ENCODE measurements around the gene GDF2. TPM values are rescaled to one million over a fixed set of nuclear protein-coding genes. Genes with fewer than 3 reads are reported as not detected.

The GDF2 gene
- total RNA-seq, 4 donors from 2014 or later: not detected

DNA sequence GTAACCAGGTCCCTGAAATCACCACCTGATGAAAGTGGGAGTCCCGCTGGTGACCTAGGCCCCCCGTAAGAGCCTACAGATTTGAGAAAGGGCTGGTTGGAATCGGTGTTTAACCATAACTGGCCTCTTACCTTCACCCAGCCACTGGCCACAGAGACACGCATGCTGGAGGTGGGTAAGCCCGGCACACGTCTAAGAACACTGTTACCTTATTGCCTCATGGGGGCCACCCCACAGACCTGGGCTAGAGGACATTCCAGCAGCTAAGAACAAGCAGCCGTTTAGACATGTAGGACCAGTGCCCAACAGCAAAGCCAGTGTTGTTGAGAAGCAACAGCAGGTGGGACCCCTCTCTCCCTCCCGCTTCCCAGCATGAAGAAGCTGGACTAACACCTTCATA is 2.5 kb upstream of the GDF2 start:
- no peak overlapping the region for H3K27ac ChIP-seq
- DNase-seq (ENCODE audit: low spot score in 2 of 2): no peak
- H3K36me3 ChIP-seq: no peaks in the 10 kb centered on the region

DNA sequence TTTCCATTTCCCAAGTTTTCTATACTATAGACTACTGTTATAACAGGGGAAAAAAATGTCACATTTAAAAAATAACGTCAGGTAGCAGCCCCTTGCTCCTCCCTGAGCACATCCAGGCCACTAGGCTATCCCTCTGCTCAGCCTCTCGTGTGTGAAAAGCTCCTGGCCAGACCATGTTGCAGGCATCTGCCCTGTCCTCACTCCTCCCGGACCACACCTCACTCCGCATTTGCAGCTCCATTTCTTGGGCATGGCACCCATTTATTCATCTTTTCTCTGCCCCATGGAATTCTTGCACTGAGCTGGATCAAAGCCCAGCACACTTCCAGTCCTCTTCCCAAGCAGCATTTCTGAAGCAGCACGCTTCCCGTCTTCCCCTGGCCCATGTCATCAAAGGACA is 1.4 kb upstream of the GDF2 start:
- Histone ChIP-seq H3K4me3 (no peak overlapping the region), H3K4me1 (no peaks in the 10 kb centered on the region), H3K36me3 (no peaks in the 10 kb centered on the region), H3K9me3 (no peaks in the 10 kb centered on the region), H3K27me3 (no peaks in the 10 kb centered on the region), H3K27ac (no peak overlapping the region)
- no peak for DNase-seq (ENCODE audit: low spot score in 2 of 2)
- 66 to 67% methylated on average over 6 of the region's 6 CpGs for WGBS, 2 donors
- TF ChIP-seq POLR2A (IDR thresholded peaks at IDR 0.05) (no peak), EP300 (IDR thresholded peaks at IDR 0.05) (no peak)
- TF ChIP-seq, protein P1, sequence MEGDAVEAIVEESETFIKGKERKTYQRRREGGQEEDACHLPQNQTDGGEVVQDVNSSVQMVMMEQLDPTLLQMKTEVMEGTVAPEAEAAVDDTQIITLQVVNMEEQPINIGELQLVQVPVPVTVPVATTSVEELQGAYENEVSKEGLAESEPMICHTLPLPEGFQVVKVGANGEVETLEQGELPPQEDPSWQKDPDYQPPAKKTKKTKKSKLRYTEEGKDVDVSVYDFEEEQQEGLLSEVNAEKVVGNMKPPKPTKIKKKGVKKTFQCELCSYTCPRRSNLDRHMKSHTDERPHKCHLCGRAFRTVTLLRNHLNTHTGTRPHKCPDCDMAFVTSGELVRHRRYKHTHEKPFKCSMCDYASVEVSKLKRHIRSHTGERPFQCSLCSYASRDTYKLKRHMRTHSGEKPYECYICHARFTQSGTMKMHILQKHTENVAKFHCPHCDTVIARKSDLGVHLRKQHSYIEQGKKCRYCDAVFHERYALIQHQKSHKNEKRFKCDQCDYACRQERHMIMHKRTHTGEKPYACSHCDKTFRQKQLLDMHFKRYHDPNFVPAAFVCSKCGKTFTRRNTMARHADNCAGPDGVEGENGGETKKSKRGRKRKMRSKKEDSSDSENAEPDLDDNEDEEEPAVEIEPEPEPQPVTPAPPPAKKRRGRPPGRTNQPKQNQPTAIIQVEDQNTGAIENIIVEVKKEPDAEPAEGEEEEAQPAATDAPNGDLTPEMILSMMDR (IDR thresholded peaks at IDR 0.05): no peak

More for the DNA sequence above, 2.5 kb upstream of the GDF2 start:
- TF ChIP-seq POLR2A (IDR thresholded peaks at IDR 0.05): no peak
- no peak for TF ChIP-seq EP300 (IDR thresholded peaks at IDR 0.05)
- TF ChIP-seq, protein P1 (IDR thresholded peaks at IDR 0.05): no peak
- Histone ChIP-seq H3K4me3 (no peak overlapping the region), H3K4me1 (no peaks in the 10 kb centered on the region), H3K9me3 (no peaks in the 10 kb centered on the region), H3K27me3 (no peaks in the 10 kb centered on the region)
- WGBS, 2 donors: 91 to 94% methylated on average over 8 of the region's 8 CpGs

DNA sequence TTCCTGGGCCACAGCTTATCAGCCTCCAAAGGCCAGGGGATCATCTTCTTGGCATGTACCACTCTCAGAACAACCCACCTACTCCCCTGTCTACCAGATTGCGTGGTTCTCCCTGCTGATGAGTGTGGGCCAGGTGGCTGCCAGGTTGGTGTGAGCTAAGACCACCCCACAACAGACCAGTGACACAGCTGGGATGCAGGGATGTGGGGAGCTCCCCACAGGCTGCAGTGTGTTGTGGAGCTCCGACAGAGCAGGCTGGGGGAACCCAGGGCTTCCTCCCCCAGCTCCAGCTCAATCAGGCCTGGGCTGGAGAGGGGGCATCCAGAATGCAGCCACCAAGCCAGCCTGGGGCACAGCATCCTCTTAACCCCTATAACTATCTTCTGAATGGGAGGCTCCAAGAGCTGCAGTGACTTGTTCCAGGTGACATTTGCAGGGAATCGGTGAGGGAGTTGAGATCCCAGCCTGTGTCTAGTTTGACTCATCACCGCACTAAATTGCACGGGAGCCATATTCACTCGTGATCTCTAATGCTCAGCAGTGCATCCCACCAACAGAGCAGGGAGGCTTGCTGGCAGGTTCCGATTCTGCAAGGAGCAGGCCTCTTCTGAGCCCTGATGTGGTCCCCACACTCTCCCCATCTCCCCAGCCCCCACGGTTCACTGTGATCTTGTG is 596 bp upstream of the GDF2 start:
- no peaks in the 10 kb centered on the region for H3K4me1 ChIP-seq
- TF ChIP-seq POLR2A (IDR thresholded peaks at IDR 0.05) (no peak), EP300 (IDR thresholded peaks at IDR 0.05) (no peak)
- TF ChIP-seq, protein P1 (IDR thresholded peaks at IDR 0.05): no peak
- H3K27me3 ChIP-seq: no peaks in the 10 kb centered on the region
- DNase-seq (ENCODE audit: low spot score in 2 of 2): no peak
- no peak overlapping the region for H3K4me3 ChIP-seq
- H3K36me3 ChIP-seq: no peaks in the 10 kb centered on the region
- WGBS, 2 donors: 84 to 91% methylated on average over 8 of the region's 8 CpGs
- no peak overlapping the region for H3K27ac ChIP-seq
- no peaks in the 10 kb centered on the region for H3K9me3 ChIP-seq

GRCh38 chr10:47323087-47323486 is 833 bp downstream of the GDF2 start:
- TF ChIP-seq, protein P1 (IDR thresholded peaks at IDR 0.05): no peak
- TF ChIP-seq EP300 (IDR thresholded peaks at IDR 0.05) (no peak), POLR2A (IDR thresholded peaks at IDR 0.05) (no peak)
- Histone ChIP-seq H3K36me3 (no peaks in the 10 kb centered on the region), H3K27ac (no peak overlapping the region), H3K4me3 (no peak overlapping the region), H3K4me1 (no peaks in the 10 kb centered on the region), H3K27me3 (no peaks in the 10 kb centered on the region), H3K9me3 (no peaks in the 10 kb centered on the region)
- 63 to 65% methylated on average over 1 of the region's 1 CpG for WGBS, 2 donors
- DNase-seq (ENCODE audit: low spot score in 2 of 2): no peak

GRCh38 chr10:47323636-47324296 is 1.5 kb downstream of the GDF2 start:
- no peaks in the 10 kb centered on the region for H3K4me1 ChIP-seq
- WGBS, 2 donors: 59 to 61% methylated on average over 5 of the region's 5 CpGs
- H3K27ac ChIP-seq: no peak overlapping the region
- TF ChIP-seq POLR2A (IDR thresholded peaks at IDR 0.05): no peak
- TF ChIP-seq, protein P1 (IDR thresholded peaks at IDR 0.05): no peak
- no peak for TF ChIP-seq EP300 (IDR thresholded peaks at IDR 0.05)
- DNase-seq (ENCODE audit: low spot score in 2 of 2): no peak
- H3K4me3 ChIP-seq: no peak overlapping the region
- H3K36me3 ChIP-seq: no peaks in the 10 kb centered on the region
- no peaks in the 10 kb centered on the region for H3K9me3 ChIP-seq
- no peaks in the 10 kb centered on the region for H3K27me3 ChIP-seq

Data from tibial nerve (tissue), 4 donors.